ENCODE results near the gene LARGE1. TPM values are rescaled to one million over a fixed set of nuclear protein-coding genes. Genes with fewer than 3 reads are reported as not detected.
A peak's percentile ranks its signal among the peaks of the same experiment; 100 is the strongest.

LARGE1 gene
- polyA plus RNA-seq, 6 donors from 2014 or later = 3.6 to 9.5 (median 5.6) TPM

- H3K27ac Mint-ChIP-seq = no peak overlapping the region
- peaks cover 0 to 7% (median 0%) of the 10 kb centered on the region in 7 donors for H3K9me3 Mint-ChIP-seq
- H3K4me3 Mint-ChIP-seq = no peak overlapping the region
- peaks cover 29 to 41% of the 10 kb centered on the region in 2 donors for H3K36me3 Mint-ChIP-seq
- DNase-seq = no peak
- ATAC-seq (ENCODE audit: low read depth in 2 of 2) = no peak
- no peaks in the 10 kb centered on the region for H3K27me3 Mint-ChIP-seq
- peaks cover 2 to 16% (median 4%) of the 10 kb centered on the region in 3 donors for H3K4me1 Mint-ChIP-seq
These were observed 222.6 kb downstream of the LARGE1 start for GRCh38 chr22:33697640-33698039.

GRCh38 chr22:33691057-33691630 is 229.1 kb downstream of the LARGE1 start:
- DNase-seq (no peak), ATAC-seq (ENCODE audit: low read depth in 2 of 2) (no peak)
- H3K4me1 Mint-ChIP-seq = peaks cover 9 to 17% (median 13%) of the 10 kb centered on the region in 3 donors
- H3K9me3 Mint-ChIP-seq = peaks cover 0 to 6% (median 0%) of the 10 kb centered on the region in 7 donors
- no peaks in the 10 kb centered on the region for H3K27me3 Mint-ChIP-seq
- no peak overlapping the region for H3K27ac Mint-ChIP-seq
- peaks cover 14 to 25% of the 10 kb centered on the region in 2 donors for H3K36me3 Mint-ChIP-seq
- H3K4me3 Mint-ChIP-seq = no peak overlapping the region

- no peaks in the 10 kb centered on the region for H3K27me3 Mint-ChIP-seq
- H3K9me3 Mint-ChIP-seq = peaks cover 0 to 6% (median 2%) of the 10 kb centered on the region in 7 donors
- DNase-seq (no peak), ATAC-seq (ENCODE audit: low read depth in 2 of 2) (no peak)
- peaks cover 9 to 27% (median 10%) of the 10 kb centered on the region in 3 donors for H3K4me1 Mint-ChIP-seq
- no peak overlapping the region for H3K4me3 Mint-ChIP-seq
- H3K27ac Mint-ChIP-seq = peak overlapping the region in 4 of 6 donors; percentile 10 to 74 (median 54)
- peaks cover 14 to 35% of the 10 kb centered on the region in 2 donors for H3K36me3 Mint-ChIP-seq
These were observed 231.4 kb downstream of the LARGE1 start for GRCh38 chr22:33688903-33689302.

GRCh38 chr22:33687464-33687863 is 232.8 kb downstream of the LARGE1 start:
- peaks cover 17 to 45% of the 10 kb centered on the region in 2 donors for H3K36me3 Mint-ChIP-seq
- H3K27ac Mint-ChIP-seq = no peak overlapping the region
- no peak for ATAC-seq (ENCODE audit: low read depth in 2 of 2)
- H3K27me3 Mint-ChIP-seq = no peaks in the 10 kb centered on the region
- DNase-seq = no peak
- no peak overlapping the region for H3K4me3 Mint-ChIP-seq
- peaks cover 0 to 10% (median 2%) of the 10 kb centered on the region in 7 donors for H3K9me3 Mint-ChIP-seq
- H3K4me1 Mint-ChIP-seq = peaks cover 6 to 33% (median 11%) of the 10 kb centered on the region in 3 donors

- DNase-seq = no peak
- peak overlapping the region in 1 of 8 donors; percentile 51 for H3K4me3 Mint-ChIP-seq
- peaks cover 13 to 40% of the 10 kb centered on the region in 2 donors for H3K36me3 Mint-ChIP-seq
These were observed 236.2 kb downstream of the LARGE1 start for GRCh38 chr22:33684087-33684486.

GRCh38 chr22:33682927-33683326 is 237.3 kb downstream of the LARGE1 start:
- Mint-ChIP-seq H3K4me3 (no peak overlapping the region), H3K9me3 (peaks cover 0 to 10% (median 2%) of the 10 kb centered on the region in 7 donors), H3K27ac (peak overlapping the region in 2 of 6 donors; percentile 25 to 67), H3K36me3 (peaks cover 5 to 36% of the 10 kb centered on the region in 2 donors), H3K4me1 (peaks cover under 1 to 35% (median 9%) of the 10 kb centered on the region in 3 donors), H3K27me3 (no peaks in the 10 kb centered on the region)
- ATAC-seq (ENCODE audit: low read depth in 2 of 2) = no peak
- DNase-seq = no peak

More at GRCh38 chr22:33684087-33684486, 236.2 kb downstream of the LARGE1 start:
- Mint-ChIP-seq H3K4me1 (peaks cover 0 to 33% (median 5%) of the 10 kb centered on the region in 3 donors), H3K27me3 (no peaks in the 10 kb centered on the region), H3K9me3 (peaks cover 0 to 10% (median 2%) of the 10 kb centered on the region in 7 donors), H3K27ac (peak overlapping the region in 1 of 6 donors; percentile 76)
- ATAC-seq (ENCODE audit: low read depth in 2 of 2) = no peak

GRCh38 chr22:33680632-33681031 is 239.6 kb downstream of the LARGE1 start:
- Mint-ChIP-seq H3K4me1 (peaks cover 10 to 42% (median 14%) of the 10 kb centered on the region in 3 donors), H3K9me3 (peaks cover 0 to 10% (median 2%) of the 10 kb centered on the region in 7 donors), H3K36me3 (peaks cover 5 to 20% of the 10 kb centered on the region in 2 donors), H3K27me3 (no peaks in the 10 kb centered on the region), H3K4me3 (no peak overlapping the region), H3K27ac (no peak overlapping the region)
- DNase-seq (no peak), ATAC-seq (ENCODE audit: low read depth in 2 of 2) (no peak)

- H3K36me3 Mint-ChIP-seq = peaks cover 5 to 6% of the 10 kb centered on the region in 2 donors
- H3K27ac Mint-ChIP-seq = peak overlapping the region in 1 of 6 donors; percentile 53
- ATAC-seq (ENCODE audit: low read depth in 2 of 2) = no peak
- H3K9me3 Mint-ChIP-seq = peaks cover 0 to 6% (median 2%) of the 10 kb centered on the region in 7 donors
- peaks cover 0 to 6% (median 0%) of the 10 kb centered on the region in 3 donors for H3K27me3 Mint-ChIP-seq
- no peak overlapping the region for H3K4me3 Mint-ChIP-seq
- peaks cover 20 to 39% (median 27%) of the 10 kb centered on the region in 3 donors for H3K4me1 Mint-ChIP-seq
- no peak for DNase-seq
These were observed 241.8 kb downstream of the LARGE1 start for GRCh38 chr22:33678523-33678922.

GRCh38 chr22:33677536-33677935 is 242.7 kb downstream of the LARGE1 start:
- no peak for DNase-seq
- Mint-ChIP-seq H3K27me3 (peaks cover 0 to 6% (median 0%) of the 10 kb centered on the region in 3 donors), H3K36me3 (peaks cover 2 to 4% of the 10 kb centered on the region in 2 donors), H3K27ac (peak overlapping the region in 3 of 6 donors; percentile 6 to 29 (median 9)), H3K9me3 (peaks cover 0 to 4% (median 0%) of the 10 kb centered on the region in 7 donors), H3K4me1 (peaks cover 20 to 40% (median 31%) of the 10 kb centered on the region in 3 donors), H3K4me3 (no peak overlapping the region)
- no peak for ATAC-seq (ENCODE audit: low read depth in 2 of 2)

- DNase-seq (no peak), ATAC-seq (ENCODE audit: low read depth in 2 of 2) (no peak)
- Mint-ChIP-seq H3K27me3 (peaks cover 0 to 6% (median 0%) of the 10 kb centered on the region in 3 donors), H3K9me3 (peaks cover 0 to 4% (median 0%) of the 10 kb centered on the region in 7 donors), H3K4me3 (no peak overlapping the region), H3K36me3 (peaks cover 0 to 4% of the 10 kb centered on the region in 2 donors), H3K4me1 (peaks cover 44 to 52% (median 45%) of the 10 kb centered on the region in 3 donors), H3K27ac (peak overlapping the region in 2 of 6 donors; percentile 68 to 79)
These were observed 245.9 kb downstream of the LARGE1 start for GRCh38 chr22:33674357-33674756.

GRCh38 chr22:33669746-33670145 is 250.5 kb downstream of the LARGE1 start:
- DNase-seq (no peak), ATAC-seq (ENCODE audit: low read depth in 2 of 2) (no peak)
- Mint-ChIP-seq H3K27me3 (peaks cover 0 to 6% (median 0%) of the 10 kb centered on the region in 3 donors), H3K27ac (peak overlapping the region in 1 of 6 donors; percentile 47), H3K36me3 (peaks cover 7 to 10% of the 10 kb centered on the region in 2 donors), H3K4me3 (no peak overlapping the region), H3K9me3 (peaks cover 0 to 4% (median 0%) of the 10 kb centered on the region in 7 donors), H3K4me1 (peaks cover 54 to 72% (median 65%) of the 10 kb centered on the region in 3 donors)

GRCh38 chr22:33666961-33667619 is 253.2 kb downstream of the LARGE1 start:
- Mint-ChIP-seq H3K4me3 (peak overlapping the region in 3 of 8 donors; percentile 11 to 57 (median 24)), H3K27me3 (no peaks in the 10 kb centered on the region), H3K27ac (peak overlapping the region in 2 of 6 donors; percentile 49 to 54), H3K9me3 (peaks cover 0 to 2% (median 0%) of the 10 kb centered on the region in 7 donors), H3K36me3 (peaks cover 6 to 11% of the 10 kb centered on the region in 2 donors), H3K4me1 (peaks cover 58 to 76% (median 73%) of the 10 kb centered on the region in 3 donors)
- ATAC-seq (ENCODE audit: low read depth in 2 of 2) (no peak), DNase-seq (no peak)

- peak overlapping the region in 1 of 6 donors; percentile 49 for H3K27ac Mint-ChIP-seq
- peaks cover 55 to 75% (median 68%) of the 10 kb centered on the region in 3 donors for H3K4me1 Mint-ChIP-seq
- H3K4me3 Mint-ChIP-seq = peak overlapping the region in 4 of 8 donors; percentile 11 to 57 (median 34)
- DNase-seq (peak; percentile 6), ATAC-seq (ENCODE audit: low read depth in 2 of 2) (peak; percentile 79 to 91)
- peaks cover 0 to 2% (median 0%) of the 10 kb centered on the region in 7 donors for H3K9me3 Mint-ChIP-seq
- H3K27me3 Mint-ChIP-seq = no peaks in the 10 kb centered on the region
- H3K36me3 Mint-ChIP-seq = peaks cover 6 to 11% of the 10 kb centered on the region in 2 donors
These were observed 253.9 kb downstream of the LARGE1 start for GRCh38 chr22:33666279-33666960.
